ENCODE results near the gene EIF2S1.
A peak's percentile ranks its signal among the peaks of the same experiment; 100 is the strongest.
"Not testable (repeated sequence)": the region's sequence is repeated elsewhere in the genome, so short reads cannot be mapped to it uniquely, and the experiment has no call there.

Gene EIF2S1

GRCh38 chr14:67413806-67414769 lies 54.0 kb downstream of the EIF2S1 start:
- DNase-seq, result peak; percentile 44

GRCh38 chr14:67415610-67416009 lies 55.5 kb downstream of the EIF2S1 start:
- DNase-seq, result not testable (repeated sequence)

GRCh38 chr14:67416085-67416484 lies 56.0 kb downstream of the EIF2S1 start:
- DNase-seq, result no peak

GRCh38 chr14:67416810-67417209 lies 56.7 kb downstream of the EIF2S1 start:
- DNase-seq, result no peak

- DNase-seq, result no peak
Observed at GRCh38 chr14:67417633-67418032, 57.5 kb downstream of the EIF2S1 start.

GRCh38 chr14:67418401-67419191 lies 58.5 kb downstream of the EIF2S1 start:
- no peak for DNase-seq

GRCh38 chr14:67420102-67420739 lies 60.1 kb downstream of the EIF2S1 start:
- peak; percentile 38 for DNase-seq

- DNase-seq, result no peak
Observed at GRCh38 chr14:67421356-67422224, 61.5 kb downstream of the EIF2S1 start.

- no peak for DNase-seq
Observed at GRCh38 chr14:67423424-67423823, 63.3 kb downstream of the EIF2S1 start.

GRCh38 chr14:67424539-67424938 lies 64.4 kb downstream of the EIF2S1 start:
- DNase-seq, result no peak

GRCh38 chr14:67425608-67426007 lies 65.5 kb downstream of the EIF2S1 start:
- DNase-seq, result no peak

- no peak for DNase-seq
Observed at GRCh38 chr14:67426161-67426560, 66.0 kb downstream of the EIF2S1 start.

- DNase-seq, result peak; percentile 79
Observed at GRCh38 chr14:67426983-67427606, 67.0 kb downstream of the EIF2S1 start.

GRCh38 chr14:67428501-67429031 lies 68.4 kb downstream of the EIF2S1 start:
- DNase-seq, result no peak

- DNase-seq, result no peak
Observed at GRCh38 chr14:67429510-67430205, 69.5 kb downstream of the EIF2S1 start.

- DNase-seq, result no peak
Observed at GRCh38 chr14:67432050-67432564, 72.0 kb downstream of the EIF2S1 start.

GRCh38 chr14:67435603-67436002 lies 75.5 kb downstream of the EIF2S1 start:
- DNase-seq, result no peak
